Urothelium cell line (cell line): ENCODE measurements around the gene HEPH.
"Not testable (repeated sequence)": the region's sequence is repeated elsewhere in the genome, so short reads cannot be mapped to it uniquely, and the experiment has no call there.

Experiments
- DNase-seq: peaks from one replicate; pipeline ENCODE4 v3.0.0; 2011; ENCODE audit warnings: low spot score, mixed read lengths
- FAIRE-seq: peaks from 2 replicates; lab custom pipeline; 2011; peaks lifted over from hg19 to GRCh38; lab: Jason Lieb, UNC

The HEPH gene

GRCh38 chrX:66163849-66164411 is at the start of gene HEPH:
Gene HEPH, plus strand, starts transcription at chrX:66164247. Its CDS starts 6,324 bp downstream, at chrX:66170571.
- FAIRE-seq (no peak), DNase-seq (no peak)

GRCh38 chrX:66118722-66119121 is 45.3 kb upstream of the HEPH start:
- FAIRE-seq, DNase-seq: not testable (repeated sequence)

GRCh38 chrX:66121354-66121753 is 42.7 kb upstream of the HEPH start:
- DNase-seq, FAIRE-seq: not testable (repeated sequence)

- DNase-seq (no peak), FAIRE-seq (no peak)
These were observed 37.4 kb upstream of the HEPH start for GRCh38 chrX:66126662-66127061.

GRCh38 chrX:66130469-66130868 is 33.6 kb upstream of the HEPH start:
- DNase-seq, result no peak
- FAIRE-seq, result no peak

- FAIRE-seq, result not testable (repeated sequence)
These were observed 28.8 kb upstream of the HEPH start for GRCh38 chrX:66135284-66135683.

GRCh38 chrX:66142351-66142750 is 21.7 kb upstream of the HEPH start:
- no peak for FAIRE-seq
- no peak for DNase-seq

More at GRCh38 chrX:66135284-66135683, 28.8 kb upstream of the HEPH start:
- not testable (repeated sequence) for DNase-seq

- no peak for FAIRE-seq
- no peak for DNase-seq
These were observed 19.8 kb upstream of the HEPH start for GRCh38 chrX:66144258-66144657.

- no peak for FAIRE-seq
- no peak for DNase-seq
These were observed 14.5 kb upstream of the HEPH start for GRCh38 chrX:66149519-66149918.

- FAIRE-seq (no peak), DNase-seq (no peak)
These were observed 13.9 kb upstream of the HEPH start for GRCh38 chrX:66150163-66150562.

- FAIRE-seq (no peak), DNase-seq (no peak)
These were observed 1.7 kb upstream of the HEPH start for GRCh38 chrX:66162331-66162822.

- FAIRE-seq, result no peak
These were observed 600 bp upstream of the HEPH start for GRCh38 chrX:66163447-66163846.

GRCh38 chrX:66164470-66164869 is 423 bp downstream of the HEPH start:
- DNase-seq, result no peak
- FAIRE-seq, result no peak

More at GRCh38 chrX:66163447-66163846, 600 bp upstream of the HEPH start:
- DNase-seq, result no peak

- FAIRE-seq (no peak), DNase-seq (no peak)
These were observed 884 bp downstream of the HEPH start for GRCh38 chrX:66164931-66165330.

GRCh38 chrX:66166671-66167070 is 2.6 kb downstream of the HEPH start:
- FAIRE-seq, result no peak
- DNase-seq, result no peak

GRCh38 chrX:66167431-66167830 is 3.4 kb downstream of the HEPH start:
- no peak for DNase-seq
- FAIRE-seq, result no peak

- FAIRE-seq, result no peak
These were observed 12.1 kb downstream of the HEPH start for GRCh38 chrX:66176134-66176533.

GRCh38 chrX:66191563-66191962 is 27.5 kb downstream of the HEPH start:
- no peak for FAIRE-seq
- DNase-seq, result no peak

More at GRCh38 chrX:66176134-66176533, 12.1 kb downstream of the HEPH start:
- no peak for DNase-seq

GRCh38 chrX:66193821-66194220 is 29.8 kb downstream of the HEPH start:
- FAIRE-seq (no peak), DNase-seq (no peak)

GRCh38 chrX:66200050-66200664 is 36.1 kb downstream of the HEPH start:
- DNase-seq (no peak), FAIRE-seq (no peak)

- FAIRE-seq (no peak), DNase-seq (no peak)
These were observed 37.1 kb downstream of the HEPH start for GRCh38 chrX:66200855-66201795.
